NCI-H128 (cell line): ENCODE data around the gene AP3S2.
"Not testable (repeated sequence)": the region's sequence is repeated elsewhere in the genome, so short reads cannot be mapped to it uniquely, and the experiment has no call there.

Source experiments
- DNase-seq: peaks from one replicate; lab custom pipeline; 2025; ENCODE audit not compliant: unreplicated experiment; lab: John Stamatoyannopoulos, UW

Gene AP3S2

DNA sequence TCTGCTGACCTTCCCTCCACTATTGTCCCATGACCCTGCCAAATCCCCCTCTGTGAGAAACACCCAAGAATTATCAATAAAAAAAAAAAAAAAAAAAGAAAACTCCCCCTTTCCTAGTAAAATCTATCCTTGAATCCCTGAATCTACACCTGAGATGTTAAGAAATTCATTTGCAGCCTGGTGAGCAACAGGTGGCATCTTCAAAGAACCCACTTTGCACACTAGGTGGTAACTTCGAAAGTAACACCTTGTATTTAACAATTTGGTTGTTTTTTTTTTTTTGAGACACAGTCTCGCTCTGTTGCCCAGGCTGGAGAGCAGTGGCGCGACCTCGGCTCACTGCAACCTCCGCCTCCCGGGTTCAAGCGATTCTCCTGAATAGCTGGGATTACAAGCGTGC, 24.3 kb downstream of the AP3S2 start:
- DNase-seq: not testable (repeated sequence)

- no peak for DNase-seq
These were observed 28.6 kb downstream of the AP3S2 start for GRCh38 chr15:89864958-89865739.

DNA sequence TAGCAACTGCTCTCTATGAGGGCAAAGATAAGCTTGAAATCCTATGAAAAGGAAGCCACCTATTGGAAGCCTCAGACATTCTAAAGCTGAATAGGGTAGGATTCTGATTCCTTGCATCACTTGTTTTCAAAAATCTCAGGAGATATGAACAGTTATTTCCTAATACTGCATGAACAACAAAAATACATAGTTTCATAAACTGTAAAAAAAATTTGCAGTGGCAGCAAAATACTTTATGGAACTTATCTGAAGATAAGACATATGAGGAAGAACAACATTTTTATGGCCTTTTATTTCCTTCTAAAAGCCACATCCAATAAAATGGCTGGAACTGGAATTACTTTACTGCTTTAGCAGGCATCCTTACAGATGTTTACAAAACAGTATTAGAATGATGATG, 29.9 kb downstream of the AP3S2 start:
- no peak for DNase-seq

GRCh38 chr15:89860891-89861290, 32.9 kb downstream of the AP3S2 start:
- no peak for DNase-seq

- no peak for DNase-seq
These were observed 33.4 kb downstream of the AP3S2 start for GRCh38 chr15:89860431-89860830.

DNA sequence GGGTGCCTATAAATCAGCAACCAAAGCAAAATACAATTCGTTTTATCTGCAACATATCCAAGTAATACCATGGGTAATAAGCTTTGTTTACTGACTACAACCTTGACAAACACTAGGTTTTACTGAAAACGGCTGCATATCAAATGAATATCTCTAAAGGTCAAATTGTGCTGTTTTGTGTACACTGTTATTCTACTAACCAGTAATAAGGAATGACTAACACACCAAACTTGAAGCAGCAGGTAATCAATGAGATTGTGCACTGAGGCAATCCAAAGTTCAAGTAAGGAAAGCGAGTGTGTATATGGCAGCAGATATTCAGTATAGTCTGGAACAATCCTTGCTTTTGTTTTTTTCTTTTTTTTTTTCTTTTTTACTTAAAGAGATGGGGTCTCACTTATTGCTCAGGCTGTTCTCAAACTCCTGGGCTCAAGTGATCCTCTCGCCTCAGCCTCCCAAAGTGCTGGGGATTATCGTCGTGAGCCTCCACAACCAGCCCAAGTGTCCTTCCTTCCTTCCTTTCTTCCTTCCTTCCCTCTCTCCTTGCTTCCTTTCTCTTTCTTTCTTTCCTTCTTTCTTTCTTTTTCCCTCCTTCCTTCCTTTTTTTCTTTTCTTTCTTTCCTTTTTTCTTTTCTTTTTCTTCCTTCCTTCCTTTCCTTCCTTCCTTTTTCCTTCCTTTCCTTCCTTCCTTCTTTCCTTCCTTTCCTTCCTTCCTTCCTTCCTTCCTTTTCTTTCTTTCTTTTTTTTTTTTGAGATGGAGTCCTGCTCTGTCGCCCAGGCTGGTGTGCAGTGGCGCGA, 34.9 kb downstream of the AP3S2 start:
- no peak for DNase-seq

DNA sequence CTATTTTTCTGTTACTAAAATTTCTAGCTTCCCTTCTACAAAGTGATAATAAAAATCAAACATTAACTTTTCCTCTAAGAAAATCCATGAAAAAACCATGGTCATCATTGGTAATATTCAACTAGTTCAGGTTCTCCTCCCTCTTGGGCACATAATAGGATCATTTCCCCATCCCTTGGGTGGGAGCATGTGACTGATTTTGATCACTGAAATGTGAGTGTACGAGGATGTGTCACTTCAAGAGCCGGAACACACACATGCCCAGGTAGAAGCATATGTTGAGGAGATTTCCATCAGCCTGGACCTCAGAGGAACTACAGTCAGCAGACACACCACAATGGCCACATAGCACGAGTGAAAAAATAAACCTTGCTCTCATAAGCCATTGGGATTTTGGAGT, 36.1 kb downstream of the AP3S2 start:
- no peak for DNase-seq

DNA sequence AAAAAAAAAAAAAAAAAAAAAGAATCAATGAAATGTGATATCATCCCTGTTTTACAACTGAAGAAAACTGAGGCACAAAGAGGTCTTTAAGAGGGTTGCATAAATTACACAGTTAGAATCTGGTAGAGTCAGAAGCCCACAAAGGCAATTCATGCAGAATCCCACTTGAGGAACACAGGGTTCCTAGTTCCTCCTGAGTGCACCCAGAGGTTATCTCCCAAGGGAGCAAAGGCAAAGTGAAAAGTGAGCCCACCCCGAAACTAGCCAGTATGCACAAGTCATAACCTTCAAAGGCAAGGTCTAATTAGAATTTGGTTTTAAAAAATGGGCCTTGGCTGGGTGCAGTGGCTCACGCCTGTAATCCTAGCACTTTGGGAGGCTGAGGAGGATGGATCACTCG, 37.8 kb downstream of the AP3S2 start:
- no peak for DNase-seq

DNA sequence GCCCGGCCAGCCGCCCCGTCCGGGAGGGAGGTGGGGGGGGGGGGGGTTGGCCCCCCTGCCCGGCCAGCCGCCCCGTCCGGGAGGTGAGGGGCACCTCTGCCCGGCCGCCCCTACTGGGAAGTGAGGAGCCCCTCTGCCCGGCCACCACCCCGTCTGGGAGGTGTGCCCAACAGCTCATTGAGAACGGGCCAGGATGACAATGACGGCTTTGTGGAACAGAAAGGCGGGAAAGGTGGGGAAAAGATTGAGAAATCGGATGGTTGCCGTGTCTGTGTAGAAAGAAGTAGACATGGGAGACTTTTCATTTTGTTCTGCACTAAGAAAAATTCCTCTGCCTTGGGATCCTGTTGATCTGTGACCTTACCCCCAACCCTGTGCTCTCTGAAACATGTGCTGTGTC, 38.9 kb downstream of the AP3S2 start:
- not testable (repeated sequence) for DNase-seq

DNA sequence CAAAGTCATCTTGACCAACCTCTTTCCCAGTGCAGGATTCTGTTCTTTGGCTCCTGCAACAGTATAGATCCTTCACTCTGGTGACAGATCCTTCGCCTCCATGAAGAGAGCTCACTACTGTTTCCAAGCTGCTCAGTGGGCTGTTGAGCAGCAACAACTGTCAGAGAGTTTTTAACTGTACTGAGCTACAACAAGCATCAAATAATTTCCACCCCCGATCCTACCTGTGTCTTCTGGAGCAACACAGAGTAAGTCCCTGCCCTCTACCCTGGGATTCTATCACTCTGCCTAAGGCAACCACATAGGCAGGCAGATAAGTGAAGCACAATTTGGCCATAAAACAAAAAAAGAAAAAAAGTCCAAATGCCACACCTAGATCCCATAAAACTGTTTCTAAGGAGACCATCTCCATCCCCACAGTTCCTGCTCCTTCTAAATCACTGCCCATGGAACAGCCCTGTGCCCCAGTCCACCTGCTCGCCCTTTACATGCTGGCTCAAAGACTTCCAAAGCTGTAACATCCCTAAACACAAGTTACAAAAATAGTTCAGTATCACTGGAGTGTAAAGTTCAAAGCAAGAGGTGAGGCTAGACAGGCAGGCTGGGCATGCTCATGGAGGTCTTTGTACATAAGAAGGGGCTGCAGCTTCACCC, 41.3 kb downstream of the AP3S2 start:
- DNase-seq: no peak

DNA sequence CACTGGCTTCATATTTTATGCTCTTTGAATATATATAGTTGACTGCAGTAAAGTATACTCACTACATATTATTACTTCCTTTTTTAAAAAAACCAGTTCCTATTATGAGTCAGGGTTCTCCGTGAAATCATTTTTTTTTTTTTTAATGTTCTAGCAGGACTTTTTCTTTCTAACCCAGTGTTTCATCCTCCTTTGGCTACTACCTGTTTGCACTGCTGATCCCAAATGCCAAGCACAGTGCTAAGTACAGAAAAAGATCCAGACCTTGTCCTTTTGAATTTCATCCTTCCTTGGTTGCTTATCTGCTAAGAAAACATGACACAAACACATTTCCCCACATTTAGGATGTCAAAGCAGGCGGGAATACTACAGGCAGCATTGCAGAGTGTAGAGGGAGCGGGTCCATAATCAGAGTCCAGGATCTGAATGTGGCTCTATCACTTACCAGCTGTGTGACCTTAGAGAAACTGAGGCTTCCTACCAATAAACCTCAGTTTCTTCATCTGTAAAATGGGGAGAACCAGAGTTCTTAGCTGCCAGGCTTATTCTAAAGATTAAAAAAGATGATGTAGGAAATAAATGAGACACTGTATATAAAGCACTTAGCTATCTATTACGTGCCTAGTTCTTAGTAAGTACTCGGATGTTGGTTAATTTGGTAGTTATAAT, 42.0 kb downstream of the AP3S2 start:
- no peak for DNase-seq

GRCh38 chr15:89848970-89849292, 44.9 kb downstream of the AP3S2 start:
- DNase-seq: no peak

DNA sequence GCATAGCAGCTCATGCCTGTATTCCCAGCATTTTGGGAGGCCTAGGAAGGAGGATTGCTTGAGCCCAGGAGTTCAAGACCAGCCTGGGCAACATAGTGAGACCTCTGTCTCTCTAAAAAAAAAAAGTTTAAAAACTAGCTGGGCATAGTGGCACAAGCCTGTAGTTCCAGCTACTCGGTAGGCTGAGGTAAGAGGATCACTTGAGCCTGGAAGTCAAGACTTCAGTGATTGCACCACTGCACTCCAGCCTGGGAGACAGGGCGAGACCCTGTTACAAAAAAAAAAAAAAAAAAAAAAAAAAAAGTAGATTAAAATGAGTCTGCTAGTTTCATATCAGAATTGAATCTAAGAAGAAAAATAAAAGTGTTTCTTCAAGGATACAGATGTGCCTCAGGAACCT, 46.7 kb downstream of the AP3S2 start:
- no peak for DNase-seq

DNA sequence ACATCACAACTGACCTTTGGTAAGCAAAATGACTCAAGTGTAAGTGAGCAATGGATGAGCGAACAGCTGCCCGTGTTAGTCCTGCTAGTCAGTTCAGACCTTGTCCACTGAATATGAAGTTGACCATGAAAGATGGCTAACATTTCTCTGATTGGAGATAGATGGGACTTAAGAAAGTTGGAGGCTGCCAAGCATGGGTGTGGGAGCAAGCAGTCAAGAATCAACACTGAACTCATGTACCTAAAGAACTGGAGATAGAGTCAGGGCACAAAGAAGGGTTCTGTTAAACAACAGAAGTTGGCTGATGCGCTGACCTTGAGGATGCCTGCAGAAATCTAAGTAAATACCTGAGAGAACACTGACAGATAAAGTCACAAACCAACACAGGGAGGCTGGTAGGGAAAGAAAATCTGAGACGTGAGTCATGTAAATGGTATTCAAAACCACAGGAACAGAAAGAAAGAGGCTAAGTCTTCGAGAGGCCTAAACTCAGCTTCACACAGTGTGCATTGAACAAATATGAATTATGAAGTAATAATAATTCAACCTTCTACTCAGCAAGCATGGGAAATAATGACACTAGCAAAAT, 48.4 kb downstream of the AP3S2 start:
- DNase-seq: no peak

GRCh38 chr15:89841962-89842361, 51.8 kb downstream of the AP3S2 start:
- DNase-seq: no peak

- no peak for DNase-seq
These were observed 52.5 kb downstream of the AP3S2 start for GRCh38 chr15:89841306-89841705.

DNA sequence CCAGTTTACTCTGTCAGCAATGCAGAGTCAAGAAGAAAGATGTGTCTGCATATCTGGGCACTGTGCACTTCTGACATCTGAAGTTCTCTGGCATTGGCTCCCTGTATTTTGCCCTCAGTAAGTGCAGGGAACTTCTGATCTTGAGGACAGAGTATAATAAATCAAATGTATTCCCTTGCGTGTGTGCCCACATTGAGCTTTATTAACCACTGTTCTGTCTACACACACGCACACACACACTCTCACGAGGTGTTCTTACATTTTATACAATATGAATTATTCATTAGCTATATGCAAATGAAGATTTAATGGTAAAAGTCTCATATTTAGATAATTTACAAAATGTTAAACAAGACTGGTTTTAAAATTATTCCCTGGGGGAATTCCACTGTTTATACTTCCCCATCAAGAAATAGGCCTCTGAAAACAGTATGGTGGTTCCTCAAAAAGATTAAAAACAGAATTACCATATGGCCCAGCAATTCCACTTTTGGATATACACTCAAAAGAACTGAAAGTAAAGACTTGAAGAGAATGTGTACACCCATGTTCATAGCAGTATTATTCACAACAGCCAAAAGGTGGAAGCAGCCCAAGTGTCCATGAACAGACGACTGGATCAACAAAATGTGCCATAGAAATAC, 54.5 kb downstream of the AP3S2 start:
- DNase-seq: no peak

DNA sequence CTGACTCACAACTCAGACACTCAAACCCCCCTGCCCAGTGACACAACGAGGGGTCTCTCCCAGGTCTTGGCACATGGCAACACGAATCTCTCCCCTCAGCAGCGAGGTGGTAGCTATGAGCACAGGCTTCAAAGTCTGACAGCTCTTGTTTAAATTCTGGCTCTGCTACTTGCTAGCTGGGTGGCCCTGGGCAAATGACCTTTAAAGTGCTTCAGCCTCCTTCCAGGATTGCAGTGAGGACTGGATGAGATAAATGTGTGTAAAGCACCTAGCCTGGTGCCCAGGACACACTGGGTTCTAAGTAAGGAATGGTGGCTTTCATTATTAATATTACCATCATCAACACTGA, 56.0 kb downstream of the AP3S2 start:
- DNase-seq: no peak

- DNase-seq: no peak
These were observed 56.5 kb downstream of the AP3S2 start for GRCh38 chr15:89837134-89837829.
